ENCODE measurements around the gene STX1B.
A peak's percentile ranks its signal among the peaks of the same experiment; 100 is the strongest.
"Not testable (repeated sequence)": the region's sequence is repeated elsewhere in the genome, so short reads cannot be mapped to it uniquely, and the experiment has no call there.

The STX1B gene

DNA sequence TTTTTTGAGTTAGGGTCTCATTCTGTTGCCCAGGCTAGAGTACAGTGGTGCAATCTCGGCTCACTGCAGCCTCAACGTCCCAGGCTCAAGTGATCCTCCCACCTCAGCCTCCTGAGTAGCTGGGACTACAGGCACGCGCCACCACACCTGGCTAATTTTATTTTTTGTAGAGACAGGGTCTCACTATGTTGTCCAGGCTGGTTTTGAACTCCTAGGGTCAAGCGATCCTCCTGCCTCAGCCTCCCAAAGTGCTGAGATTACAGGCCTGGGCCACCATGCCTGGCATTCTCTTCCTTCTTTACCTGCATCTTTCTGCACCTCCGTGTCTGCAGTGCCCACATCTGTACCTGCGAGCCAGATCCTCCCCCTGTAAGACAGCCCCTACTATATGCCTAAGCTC is 1.4 kb upstream of the STX1B start:
- DNase-seq = not testable (repeated sequence)

DNA sequence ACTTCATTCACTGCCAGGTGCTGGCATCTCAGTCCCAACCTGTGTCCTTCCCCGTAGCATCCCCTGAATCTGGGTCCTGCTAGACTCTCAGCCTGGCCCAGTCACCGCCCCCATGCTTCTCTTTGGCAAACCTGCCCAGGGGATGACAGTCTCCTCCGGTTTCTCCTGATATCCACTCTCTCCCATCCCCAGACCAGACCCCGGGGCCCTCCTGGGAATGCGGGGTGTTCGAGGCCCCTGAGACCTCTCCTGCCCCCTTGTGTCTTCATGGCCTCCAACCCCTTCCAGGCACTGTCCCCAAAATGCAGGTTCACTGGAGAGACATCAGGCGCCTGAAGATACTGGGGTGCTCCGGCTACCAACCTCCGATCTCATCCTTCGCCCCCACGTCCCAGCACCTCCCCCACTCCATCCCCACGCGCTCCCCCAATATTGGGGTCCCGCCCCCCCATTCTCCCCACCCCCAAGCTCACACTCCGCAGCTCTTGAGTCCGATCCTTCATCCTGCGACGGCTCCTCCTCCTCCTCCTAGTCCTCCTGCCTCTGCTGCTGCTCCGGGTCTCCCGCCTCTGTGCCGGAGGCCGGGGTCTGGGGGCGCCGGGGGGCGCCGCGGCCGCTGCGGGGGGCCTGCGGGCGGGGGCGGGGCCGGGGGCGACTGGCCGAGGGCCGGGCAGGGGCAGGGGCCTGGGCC is 399 bp downstream of the STX1B start:
- no peak for DNase-seq

DNA sequence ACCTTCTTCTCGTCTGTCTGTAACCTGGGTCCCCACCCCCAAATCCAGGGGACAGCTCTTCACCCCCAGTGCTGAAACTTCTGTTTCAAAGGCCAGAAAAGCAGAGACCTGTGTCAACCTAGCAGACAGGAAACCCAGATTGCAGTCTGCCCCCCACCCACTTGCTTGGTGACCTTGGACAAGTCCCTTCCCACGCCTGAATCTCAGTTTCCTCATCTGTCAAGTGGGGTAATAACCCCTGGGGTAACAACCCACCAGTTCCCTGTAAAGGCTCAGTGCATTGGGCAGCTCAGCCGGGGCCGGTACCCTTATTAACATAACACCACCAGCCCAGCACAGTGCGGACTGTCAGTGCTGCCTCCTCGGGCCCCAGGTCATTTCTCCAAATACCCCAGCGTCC is 1.3 kb downstream of the STX1B start:
- no peak for DNase-seq

DNA sequence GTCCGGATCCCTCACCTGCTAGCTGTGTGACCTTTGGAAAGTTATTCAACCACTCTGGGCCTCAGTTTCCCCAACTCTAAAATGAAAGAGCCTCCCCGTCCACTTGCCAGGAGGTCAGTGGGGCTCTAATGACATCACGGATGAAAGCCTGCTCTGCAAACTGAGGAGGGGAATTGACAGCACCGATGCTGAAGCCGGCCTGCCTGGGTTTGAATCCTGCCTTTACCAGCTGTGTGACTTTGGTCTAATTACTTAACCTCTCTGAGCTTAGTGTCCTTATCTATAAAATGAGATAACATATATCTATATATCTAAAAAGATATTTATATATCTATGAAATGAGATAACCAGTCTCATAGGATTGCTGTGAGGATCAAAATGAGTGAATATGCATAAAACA is 1.9 kb downstream of the STX1B start:
- no peak for DNase-seq

DNA sequence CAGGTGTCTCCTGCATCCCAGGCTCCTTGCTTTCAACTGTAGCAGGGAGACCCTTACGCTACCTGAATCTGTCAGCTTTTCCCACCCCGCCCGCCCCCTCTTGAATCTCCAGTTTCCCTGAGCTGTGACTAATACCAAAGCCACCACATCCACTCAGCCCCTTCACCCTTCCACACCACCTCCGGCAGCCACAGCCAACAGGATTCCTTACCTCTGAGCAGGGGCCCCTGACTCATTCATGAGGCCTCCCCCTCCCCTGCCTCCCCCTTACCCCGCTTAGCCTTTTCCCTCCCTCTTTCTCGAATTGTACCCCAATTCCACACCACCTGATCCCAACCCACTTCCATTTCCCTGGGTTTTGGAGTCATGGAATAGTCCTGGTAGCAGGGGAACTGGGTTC is 2.3 kb downstream of the STX1B start:
- no peak for DNase-seq

- DNase-seq = no peak
These were observed 2.8 kb downstream of the STX1B start for GRCh38 chr16:31007684-31008083.

DNA sequence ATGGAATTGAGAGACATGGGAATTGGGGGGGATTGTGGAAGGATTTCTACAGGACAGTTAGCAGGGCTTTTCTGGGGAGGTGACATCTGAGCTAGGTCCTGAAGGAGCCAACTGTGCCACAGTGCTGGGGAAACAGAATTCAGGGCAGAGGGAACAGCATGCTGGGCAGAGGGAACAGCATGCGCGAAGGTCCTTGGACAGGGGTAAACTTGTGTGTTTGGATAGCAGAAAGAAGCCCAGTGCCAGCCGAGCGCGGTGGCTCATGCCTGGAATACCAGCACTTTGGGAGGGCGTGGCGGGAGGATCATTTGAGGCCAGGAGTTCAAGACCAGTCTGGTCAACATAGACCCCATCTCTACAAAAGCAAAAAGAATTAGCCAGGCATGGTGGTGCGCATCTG is 3.8 kb downstream of the STX1B start:
- no peak for DNase-seq

DNA sequence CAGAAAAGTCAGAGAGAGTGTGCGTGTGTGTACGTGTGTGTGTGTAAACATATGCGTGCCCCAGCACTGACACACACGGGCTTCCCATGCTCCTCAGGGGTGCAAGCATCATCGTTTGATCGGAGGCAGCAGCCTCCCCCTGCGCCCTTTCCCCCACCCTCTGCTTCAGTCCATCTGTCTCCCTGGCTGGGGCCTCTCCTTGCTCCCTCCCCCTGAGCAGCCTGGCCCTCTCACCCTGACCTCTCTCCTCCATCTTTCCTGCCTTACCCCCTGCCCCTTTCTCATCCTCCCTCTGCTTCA is 4.4 kb downstream of the STX1B start:
- no peak for DNase-seq

DNA sequence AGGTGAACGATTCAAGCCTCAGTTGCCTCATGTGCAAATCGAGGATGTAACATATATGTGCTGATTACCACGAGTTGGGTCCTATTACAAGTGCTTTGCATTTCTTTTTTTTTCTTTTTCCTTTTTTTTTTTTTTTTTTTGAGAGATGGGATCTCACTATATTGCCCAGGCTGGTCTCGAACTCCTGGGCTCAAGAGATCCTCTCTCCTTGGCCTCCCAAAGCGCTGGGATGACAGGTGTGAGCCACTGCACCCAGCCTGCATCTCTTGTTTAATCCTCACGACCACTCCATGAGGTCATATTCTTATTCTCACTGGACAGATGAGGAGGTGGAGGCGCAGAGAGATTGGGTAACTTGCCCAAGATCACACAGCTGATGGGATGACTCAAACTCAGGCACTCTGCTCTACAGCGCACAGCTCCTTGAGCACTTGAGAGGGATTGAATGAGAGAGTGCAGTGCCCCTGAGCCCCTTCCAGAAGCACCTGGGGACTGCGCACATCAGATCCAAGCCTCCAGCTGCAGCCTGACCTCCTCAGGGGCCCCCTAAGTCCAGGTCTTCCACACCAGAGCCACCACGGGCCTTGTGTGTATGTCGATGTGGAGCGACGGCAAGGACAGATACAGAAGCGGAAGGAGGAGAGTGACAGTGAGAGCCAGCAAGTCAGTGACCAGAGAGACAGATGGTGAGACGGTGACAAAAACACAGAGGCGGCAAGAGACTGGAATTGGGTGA is 4.9 kb downstream of the STX1B start:
- no peak for DNase-seq

- DNase-seq = no peak
These were observed 5.8 kb downstream of the STX1B start for GRCh38 chr16:31004658-31005057.

DNA sequence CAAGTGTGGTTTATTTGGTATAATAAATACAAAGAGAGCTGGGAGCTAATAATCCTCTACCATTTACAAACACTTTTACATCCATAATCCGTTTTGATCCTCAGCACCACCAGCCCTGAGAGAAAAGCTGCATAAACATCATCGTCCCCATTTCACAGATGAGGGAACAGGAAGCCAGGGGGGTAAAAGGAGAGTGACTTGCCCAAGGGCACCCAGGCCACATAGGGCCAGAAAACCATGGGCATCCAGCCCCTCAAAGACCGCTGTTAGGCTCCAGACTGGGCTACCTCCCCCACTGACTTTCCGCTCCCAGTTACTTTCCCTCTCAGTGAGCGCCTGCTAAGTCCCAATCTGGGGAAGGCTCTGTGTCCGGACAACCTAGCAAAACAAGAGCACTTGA is 6.7 kb downstream of the STX1B start:
- no peak for DNase-seq

DNA sequence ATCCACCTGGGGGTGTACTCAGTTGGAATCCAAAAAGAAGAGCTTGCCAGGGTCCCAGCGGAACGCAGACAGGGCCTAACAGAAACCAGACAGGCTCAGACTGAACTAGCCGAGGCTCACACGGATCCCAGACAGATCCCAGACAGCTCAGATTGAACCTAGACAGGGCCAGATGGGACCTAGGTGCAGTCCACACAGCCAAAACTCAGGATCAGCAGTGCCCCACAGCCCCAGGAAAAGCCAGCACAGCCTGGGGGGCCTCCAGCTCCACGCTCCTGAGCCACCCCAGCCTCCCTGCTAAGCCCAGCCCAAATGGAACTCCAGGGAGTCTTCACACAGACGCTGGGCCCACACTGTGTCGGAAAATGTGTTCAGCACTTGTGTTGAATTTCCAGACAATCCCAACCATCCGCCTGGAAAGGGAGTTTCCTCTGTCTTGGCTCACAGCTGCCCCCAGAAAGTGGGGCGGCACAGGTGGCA is 7.5 kb downstream of the STX1B start:
- no peak for DNase-seq

GRCh38 chr16:31002250-31002700 is 8.2 kb downstream of the STX1B start:
- no peak for DNase-seq

DNA sequence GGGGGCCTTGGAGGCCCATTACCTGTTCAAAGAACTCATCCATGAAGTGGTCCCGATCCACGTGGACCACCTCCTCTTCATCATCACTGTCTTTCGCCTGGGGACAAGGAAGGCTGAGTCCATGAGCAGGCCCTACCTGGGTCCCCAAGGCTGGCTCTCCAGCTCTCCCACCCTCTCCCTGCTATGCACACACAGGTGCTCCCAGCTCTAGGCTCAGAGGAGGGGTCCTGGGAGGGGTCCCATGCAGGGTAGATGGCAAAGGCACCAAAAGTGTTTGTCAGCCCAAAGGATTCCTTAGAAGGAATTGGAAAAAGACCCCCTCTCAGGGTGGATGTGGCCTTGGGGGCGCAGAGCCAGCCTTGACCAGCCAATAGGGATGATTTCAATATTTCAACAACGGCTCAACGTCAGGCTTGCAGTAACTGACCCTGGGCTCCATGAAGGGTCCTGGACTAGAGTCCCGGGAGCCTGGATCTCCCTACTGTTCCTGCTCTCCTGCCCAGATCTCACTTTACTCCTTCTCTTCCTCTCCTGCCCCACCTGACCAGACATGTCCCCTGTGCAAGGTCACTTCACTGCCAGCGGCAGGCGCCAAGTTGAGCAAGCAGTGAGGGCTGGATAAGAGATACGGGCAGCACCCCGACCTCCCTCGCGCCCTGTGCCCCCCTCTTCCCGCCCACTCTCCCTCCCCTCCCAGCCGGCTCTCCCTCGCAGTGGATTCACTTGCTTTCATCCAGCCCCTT is 8.8 kb downstream of the STX1B start:
- no peak for DNase-seq

GRCh38 chr16:31000671-31001382 is 9.6 kb downstream of the STX1B start:
- DNase-seq = no peak

GRCh38 chr16:30998852-30999761 is 11.3 kb downstream of the STX1B start:
- DNase-seq = no peak

- DNase-seq = no peak
These were observed 12.4 kb downstream of the STX1B start for GRCh38 chr16:30997725-30998711.

DNA sequence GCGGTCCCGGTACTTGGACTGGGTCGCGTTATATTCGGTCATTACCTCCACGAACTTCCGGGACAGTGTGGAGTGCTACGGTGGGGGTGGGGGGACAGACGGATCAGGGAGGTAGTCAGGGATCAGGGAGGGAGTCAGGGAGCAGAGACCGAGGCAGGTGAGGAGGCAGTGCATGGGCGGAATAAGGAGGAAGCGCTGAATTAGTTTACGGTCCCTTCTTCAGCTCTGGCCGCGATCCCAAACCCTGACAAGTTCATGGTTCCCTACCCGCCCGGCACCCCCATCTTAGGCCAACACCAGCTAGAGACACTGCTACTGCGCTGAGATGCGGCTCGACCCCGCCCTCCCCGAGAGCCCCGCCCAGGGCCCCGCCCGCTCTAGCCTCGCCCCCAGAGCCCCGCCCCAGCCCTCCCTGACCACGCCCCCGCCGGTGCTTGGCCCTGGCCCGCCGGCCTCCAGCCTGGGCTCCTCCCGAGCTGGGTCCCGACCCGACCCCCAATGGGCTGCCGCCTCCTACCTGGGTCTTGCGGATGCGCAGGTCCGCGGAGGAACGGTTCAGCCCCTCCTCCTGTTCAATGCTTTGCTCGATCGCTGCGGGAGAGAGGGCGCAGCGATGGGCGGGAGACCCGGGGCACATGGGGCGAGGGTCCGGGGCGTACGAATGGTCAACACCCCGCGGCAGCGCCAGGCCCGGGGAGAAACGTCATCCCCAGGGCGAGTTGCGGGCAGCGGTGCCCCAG is 13.3 kb downstream of the STX1B start:
- DNase-seq = peak; percentile 75 to 76

- DNase-seq = no peak
These were observed 14.0 kb downstream of the STX1B start for GRCh38 chr16:30996324-30996984.

- DNase-seq = no peak
These were observed 14.5 kb downstream of the STX1B start for GRCh38 chr16:30995927-30996323.
